HepG2 (cell line): ENCODE measurements around the gene S100A10. TPM values are rescaled to one million over a fixed set of nuclear protein-coding genes. Genes with fewer than 3 reads are reported as not detected.

Experiments
- ATAC-seq: fragments of 200-7000 bp; cut with Tn5 transposase; 3 replicates; pipeline ENCODE4 v1.9.1; 2020; ENCODE audit warnings: mild to moderate bottlenecking, moderate library complexity
- BruUV-seq: library from RNA; stranded (reverse); fragments of 400-500 nt; replicated peaks from 2 replicates; lab custom pipeline; 2021; lab: Mats Ljungman, UMichigan
- CTCF ChIA-PET: fragments of 300-600 bp; formaldehyde crosslinking; extraction: SDS; loops from one replicate; lab custom pipeline; 2021; ENCODE audit warnings: low total read pairs, inconsistent platforms, low intra/inter-chr PET ratio; lab: Yijun Ruan, JAX
- POLR2A ChIA-PET: fragments of 350-600 bp; sonication (Branson Sonifier 250); formaldehyde crosslinking; loops from one replicate; lab custom pipeline; 2020; ENCODE audit warnings: antibody characterized with exemption, inconsistent platforms; lab: Yijun Ruan, JAX
- DNase-seq: peaks from one replicate; pipeline ENCODE4 v3.0.0-alpha.2; 2015; ENCODE audit warnings: low spot score
- FAIRE-seq: peaks from 3 replicates; lab custom pipeline; 2011; peaks lifted over from hg19 to GRCh38; lab: Jason Lieb, UNC
- H2AFZ ChIP-seq: one replicate; pipeline ENCODE4 v1.6.1; 2011; ENCODE audit warnings: low read length, inconsistent platforms
- H3K27ac ChIP-seq: fragments of 300-600 bp; 3 replicates; pipeline ENCODE4 v1.8.0; 2011; ENCODE audit warnings: mixed run types, mild to moderate bottlenecking, mixed read lengths, low read length, inconsistent platforms; ENCODE audit not compliant: insufficient read depth; ENCODE audit errors: extremely low read length
- H3K27me3 ChIP-seq, 2 experiments: fragments of 200-600 bp in 1 of 2; 2 replicates in 1 of 2; 3 replicates in 1 of 2; pipeline versions ENCODE4 v1.6.0 to v1.8.0; 2011; ENCODE audit warnings: low read length in 2 of 2, mild to moderate bottlenecking in 2 of 2, moderate library complexity in 2 of 2, inconsistent platforms in 1 of 2; ENCODE audit not compliant: insufficient read depth in 2 of 2, control insufficient read depth in 1 of 2
- H3K36me3 ChIP-seq, 2 experiments: fragments of 200-600 bp in 1 of 2; replicated peaks in 1 of 2; 2 replicates in 1 of 2; 3 replicates in 1 of 2; pipeline versions ENCODE4 v1.5.1 to v1.8.0; 2011; ENCODE audit warnings: low read length in 2 of 2, inconsistent platforms in 1 of 2; ENCODE audit not compliant: insufficient read depth in 2 of 2, control insufficient read depth in 1 of 2
- H3K4me1 ChIP-seq: 2 replicates; pipeline ENCODE4 v1.5.1; 2012; ENCODE audit warnings: low read length, inconsistent platforms; ENCODE audit not compliant: insufficient read depth
- H3K4me2 ChIP-seq: 2 replicates; pipeline ENCODE4 v1.6.0; 2011; ENCODE audit warnings: low read depth, low read length, inconsistent platforms
- H3K4me3 ChIP-seq, 3 experiments: fragments of 200-600 bp in 1 of 3; sonication (generic), shearing (Covaris generic) in 1 of 3; replicated peaks in 1 of 3; 2 replicates each; pipeline ENCODE4 v1.5.1; 2011 to 2016; ENCODE audit warnings: low read length in 3 of 3, inconsistent platforms in 2 of 3, low read depth in 2 of 3, mild to moderate bottlenecking in 2 of 3, control low read depth in 1 of 3, mixed read lengths in 1 of 3; ENCODE audit not compliant: insufficient read depth in 1 of 3
- H3K79me2 ChIP-seq: one replicate; pipeline ENCODE4 v1.6.1; 2011; ENCODE audit warnings: low read length, inconsistent platforms; ENCODE audit not compliant: insufficient read depth
- H3K9ac ChIP-seq: 2 replicates; pipeline ENCODE4 v1.6.0; 2011; ENCODE audit warnings: mild to moderate bottlenecking, low read depth, low read length, inconsistent platforms; ENCODE audit not compliant: insufficient read depth
- H3K9me3 ChIP-seq: 2 replicates; pipeline ENCODE4 v1.5.1; 2012; ENCODE audit warnings: mild to moderate bottlenecking, low read length
- H4K20me1 ChIP-seq: 2 replicates; pipeline ENCODE4 v1.6.0; 2011; ENCODE audit warnings: inconsistent platforms, mild to moderate bottlenecking, low read length, moderate library complexity; ENCODE audit not compliant: insufficient read depth
- ARNT2 ChIP-seq: sonication (generic); formaldehyde crosslinking; IDR thresholded peaks from 2 replicates; pipeline ENCODE4 v1.8.0; 2022; ENCODE audit warnings: mild to moderate bottlenecking, low read depth, missing genetic modification reagents, moderate library complexity
- CAMTA2 ChIP-seq: sonication (generic); formaldehyde crosslinking; IDR thresholded peaks from 2 replicates; pipeline ENCODE4 v1.4.0; 2020; ENCODE audit warnings: mild to moderate bottlenecking, missing genetic modification reagents, borderline replicate concordance
- HES4 ChIP-seq: sonication (generic); formaldehyde crosslinking; IDR thresholded peaks from 2 replicates; pipeline ENCODE4 v1.9.0; 2021; ENCODE audit warnings: mild to moderate bottlenecking, missing genetic modification reagents, borderline replicate concordance
- IKZF1 ChIP-seq: fragments of 450-650 bp; IDR thresholded peaks from 2 replicates; pipeline ENCODE4 v1.7.1; 2016
- LCORL ChIP-seq, 2 experiments: fragments of 450-650 bp in 1 of 2; sonication (generic) in 1 of 2; formaldehyde crosslinking in 1 of 2; IDR thresholded peaks; 2 replicates each; pipeline versions ENCODE4 v1.5.0 to v1.6.1; 2017 to 2020; ENCODE audit warnings: antibody characterized with exemption in 1 of 2, missing genetic modification reagents in 1 of 2
- MLX ChIP-seq: IDR thresholded peaks from 2 replicates; pipeline ENCODE4 v1.6.1; 2016
- MYNN ChIP-seq: sonication (generic); formaldehyde crosslinking; IDR thresholded peaks from 2 replicates; pipeline ENCODE4 v1.4.0; 2020; ENCODE audit warnings: mild to moderate bottlenecking, low read depth, missing genetic modification reagents
- PAWR ChIP-seq: sonication (generic); formaldehyde crosslinking; IDR thresholded peaks from 2 replicates; pipeline ENCODE4 v1.4.0; 2020; ENCODE audit warnings: missing genetic modification reagents, mild to moderate bottlenecking, borderline replicate concordance
- RXRB ChIP-seq: IDR thresholded peaks from 2 replicates; pipeline ENCODE4 v1.6.1; 2016; ENCODE audit warnings: borderline replicate concordance, missing genetic modification reagents, missing compliant biosample characterization
- WGBS: methylation state at CpG from one replicate; pipeline ENCODE4 v1.1.6; 2017; ENCODE audit warnings: low lambda C conversion rate; 5-methylcytosine and 5-hydroxymethylcytosine counted together
- in situ Hi-C: cut with HindIII; loops from 2 replicates; pipeline ENCODE4 v1.10.0; 2017; ENCODE audit warnings: low pct_unique_long_range_greater_than_20kb; ENCODE audit not compliant: extremely low pct_ligation_motif_present
- intact Hi-C: fragments of 100-400 bp; cut with micrococcal nuclease; formaldehyde crosslinking; loops from one replicate; pipeline ENCODE4 v1.10.0; 2022; ENCODE audit not compliant: unreplicated experiment
- polyA plus RNA-seq, 8 experiments: library from polyadenylated mRNA; depleted of rRNA in 3 of 8; stranded (reverse) in 7 of 8; unstranded in 1 of 8; fragments of >200 nt; fragmentation: Illumina TruSeq in 4 of 8; extraction: Trizol in 4 of 8; gene quantifications; 2 replicates each; pipeline versions ENCODE4 v1.2.1 to v1.2.3, GENCODE V29; 2011 to 2016; ENCODE audit warnings: low read depth in 4 of 8, missing spikeins in 1 of 8, mixed read lengths in 1 of 8; ENCODE audit not compliant: insufficient read depth in 1 of 8
- total RNA-seq, 5 experiments: library from RNA; depleted of rRNA; stranded (reverse); fragments of >200 nt; fragmentation: Illumina TruSeq; extraction: Trizol; gene quantifications; 2 replicates each; pipeline ENCODE4 v1.2.3, GENCODE V29; 2016; ENCODE audit warnings: low read depth in 1 of 5

Gene S100A10
- total and polyA plus RNA-seq, 2 of the 13 experiments (the other 11 are each of a cell fraction or from before 2014, with no cell fraction given), result 16.8 to 28.7 TPM

GRCh38 chr1:152035539-152036266 is 42.0 kb upstream of the S100A10 start:
- 19% methylated on average over 17 of the region's 17 CpGs for whole genome bisulfite sequencing
- H3K27ac ChIP-seq, result no peak overlapping the region
- H4K20me1 ChIP-seq, result no peaks in the 10 kb centered on the region
- H3K36me3 ChIP-seq, result 0 out of 5 replicates have a peak, but pooled peaks cover 0 to 2% of the 10 kb centered on the region in 2 experiments
- H2AFZ ChIP-seq, result no peak overlapping the region
- BruUV-seq, result no TSS peak
- POLR2A ChIA-PET, result interaction anchor here (3.8 kb wide), 1 partner anchor 12 kb away, joined by 30 read pairs; no protein-coding TSS in a partner anchor
- FAIRE-seq (no peak), ATAC-seq (no peak), DNase-seq (no peak)
- no peaks in the 10 kb centered on the region for H3K79me2 ChIP-seq
- no peak for TF ChIP-seq HES4
- no peak overlapping the region; the same call in 1 of the 2 replicates for H3K9ac ChIP-seq
- intact Hi-C loops (no loop called here), in situ Hi-C loops (no loop called here)
- H3K4me2 ChIP-seq, result peak overlapping the region; percentile 82
- H3K4me1 ChIP-seq, result peaks cover 35% of the 10 kb centered on the region
- H3K27me3 ChIP-seq, result peaks cover 0 to 32% of the 10 kb centered on the region in 2 experiments; a peak in 1 of 5 replicates
- H3K4me3 ChIP-seq, result peak overlapping the region; percentile 53 to 70 (median 59)
- CTCF ChIA-PET, result interaction anchor here (1.7 kb wide), 1 partner anchor 68 kb away, joined by 4 read pairs; no protein-coding TSS in a partner anchor
- no peaks in the 10 kb centered on the region for H3K9me3 ChIP-seq

GRCh38 chr1:152034654-152035538 is 41.2 kb upstream of the S100A10 start:
- Histone ChIP-seq H3K9ac (no peak overlapping the region; the same call in 1 of the 2 replicates), H2AFZ (peak overlapping the region; percentile 74), H3K4me1 (peaks cover 35% of the 10 kb centered on the region), H3K4me2 (peak overlapping the region; percentile 82), H3K27ac (no peak overlapping the region), H3K36me3 (0 out of 5 replicates have a peak, but pooled peaks cover 0 to 2% of the 10 kb centered on the region in 2 experiments), H3K79me2 (no peaks in the 10 kb centered on the region), H3K27me3 (peaks cover 0 to 24% of the 10 kb centered on the region in 2 experiments; a peak in 1 of 5 replicates), H3K4me3 (peak overlapping the region; percentile 38 to 59 (median 53)), H4K20me1 (no peaks in the 10 kb centered on the region), H3K9me3 (no peaks in the 10 kb centered on the region)
- DNase-seq, result peak; percentile 61
- FAIRE-seq, result peak; percentile 54
- BruUV-seq, result no TSS peak
- CTCF ChIA-PET, result interaction anchor here (1.1 to 1.7 kb wide), 2 partner anchors 67 to 101 kb away, joined by 4 to 7 read pairs; no protein-coding TSS in a partner anchor
- POLR2A ChIA-PET, result interaction anchor here (0.8 to 3.8 kb wide), 4 partner anchors 13 to 126 kb away, joined by 3 to 30 read pairs (median 5); partner anchors contain the start of genes S100A10 and THEM4
- intact Hi-C loops (no loop called here), in situ Hi-C loops (no loop called here)
- WGBS, result 2% methylated on average over 8 of the region's 8 CpGs
- peak; percentile 72 for ATAC-seq
- TF ChIP-seq ARNT2 (no peak), RXRB (CRISPR knock-in tag) (no peak), CAMTA2 (CRISPR knock-in tag) (no peak), MLX (CRISPR knock-in tag) (no peak), PAWR (CRISPR knock-in tag) (no peak), LCORL (IDR thresholded peaks at IDR 0.05) (no peak), LCORL (CRISPR knock-in tag; IDR thresholded peaks at IDR 0.05) (no peak), IKZF1 (no peak), MYNN (CRISPR knock-in tag) (no peak)
